ENCODE results near the gene SLC4A2. TPM values are rescaled to one million over a fixed set of nuclear protein-coding genes. Genes with fewer than 3 reads are reported as not detected.

Gene SLC4A2
- total RNA-seq, 1 experiment from 2014 or later: 249 TPM

- Mint-ChIP-seq H3K4me3 (ENCODE audit: unreplicated experiment) (no peak overlapping the region), H3K9me3 (ENCODE audit: unreplicated experiment) (no peaks in the 10 kb centered on the region)
- CTCF ChIA-PET: interaction anchor here (1.5 kb wide), 1 partner anchor 55 kb away, joined by 9 read pairs; no protein-coding TSS in a partner anchor
These were observed 58.2 kb downstream of the SLC4A2 start for GRCh38 chr7:151117565-151117964.

GRCh38 chr7:151118108-151119054 is 59.0 kb downstream of the SLC4A2 start:
- DNase-seq: no peak
- no TSS peak for BruUV-seq (replicated peaks)
- Histone ChIP-seq H3K9me3 (no peaks in the 10 kb centered on the region), H3K36me3 (ENCODE audit: control insufficient read depth, insufficient read depth, low read length) (no peaks in the 10 kb centered on the region; the same call in 1 of the 2 replicates), H3K4me1 (peaks cover 20% of the 10 kb centered on the region), H3K4me3 (ENCODE audit: low read depth, low read length) (no peak overlapping the region), H3K27me3 (replicated peaks; ENCODE audit: control insufficient read depth, insufficient read depth, low read length) (no peaks in the 10 kb centered on the region)
- ChIA-PET POLR2A (no interaction called here), CTCF (interaction anchor here (0.6 to 1.5 kb wide), 2 partner anchors 56 to 109 kb away, joined by 3 to 9 read pairs; no protein-coding TSS in a partner anchor)
- H3K27me3 Mint-ChIP-seq (ENCODE audit: insufficient read depth, unreplicated experiment): no peaks in the 10 kb centered on the region
- H3K36me3 Mint-ChIP-seq (ENCODE audit: insufficient read depth, unreplicated experiment): peaks cover 27% of the 10 kb centered on the region
- intact Hi-C loops (cut with micrococcal nuclease; ENCODE audit: unreplicated experiment): no loop called here
- H3K9me3 Mint-ChIP-seq (ENCODE audit: unreplicated experiment): no peaks in the 10 kb centered on the region
- no peak overlapping the region for H3K27ac Mint-ChIP-seq (ENCODE audit: unreplicated experiment)
- no peak overlapping the region for H3K4me3 Mint-ChIP-seq (ENCODE audit: unreplicated experiment)
- H3K4me1 Mint-ChIP-seq (ENCODE audit: low read depth, unreplicated experiment): peaks cover 3% of the 10 kb centered on the region
- TF ChIP-seq CTCF (IDR thresholded peaks at IDR 0.05; ENCODE audit: insufficient read depth in 1 of 2, low read depth in 1 of 2, low read length in 1 of 2, severe bottlenecking in 1 of 2, unreplicated experiment in 1 of 2): no peak

More at GRCh38 chr7:151117565-151117964, 58.2 kb downstream of the SLC4A2 start:
- no peaks in the 10 kb centered on the region for H3K27me3 Mint-ChIP-seq (ENCODE audit: insufficient read depth, unreplicated experiment)
- H3K4me1 Mint-ChIP-seq (ENCODE audit: low read depth, unreplicated experiment): peaks cover 11% of the 10 kb centered on the region
- no peak overlapping the region for H3K27ac Mint-ChIP-seq (ENCODE audit: unreplicated experiment)
- no peaks in the 10 kb centered on the region for H3K27me3 ChIP-seq (replicated peaks; ENCODE audit: control insufficient read depth, insufficient read depth, low read length)
- TF ChIP-seq CTCF (IDR thresholded peaks at IDR 0.05; ENCODE audit: insufficient read depth in 1 of 2, low read depth in 1 of 2, low read length in 1 of 2, severe bottlenecking in 1 of 2, unreplicated experiment in 1 of 2): no peak
- no TSS peak for BruUV-seq (replicated peaks)
- H3K36me3 ChIP-seq (ENCODE audit: control insufficient read depth, insufficient read depth, low read length): no peaks in the 10 kb centered on the region; the same call in 1 of the 2 replicates
- H3K9me3 ChIP-seq: no peaks in the 10 kb centered on the region
- peaks cover 22% of the 10 kb centered on the region for H3K36me3 Mint-ChIP-seq (ENCODE audit: insufficient read depth, unreplicated experiment)
- no peak overlapping the region for H3K4me3 ChIP-seq (ENCODE audit: low read depth, low read length)
- intact Hi-C loops (cut with micrococcal nuclease; ENCODE audit: unreplicated experiment): no loop called here
- no peak for DNase-seq
- POLR2A ChIA-PET: no interaction called here
- H3K4me1 ChIP-seq: peaks cover 28% of the 10 kb centered on the region

GRCh38 chr7:151119055-151119415 is 59.6 kb downstream of the SLC4A2 start:
- H3K4me1 ChIP-seq: peaks cover 13% of the 10 kb centered on the region
- peaks cover under 1% of the 10 kb centered on the region for H3K36me3 ChIP-seq (ENCODE audit: control insufficient read depth, insufficient read depth, low read length)
- no peak for TF ChIP-seq CTCF (IDR thresholded peaks at IDR 0.05; ENCODE audit: insufficient read depth in 1 of 2, low read depth in 1 of 2, low read length in 1 of 2, severe bottlenecking in 1 of 2, unreplicated experiment in 1 of 2)
- CTCF ChIA-PET: interaction anchor here (0.6 to 1.1 kb wide), 2 partner anchors 91 to 109 kb away, joined by 3 read pairs; partner anchors contain the start of gene ABCB8
- H3K27me3 ChIP-seq (replicated peaks; ENCODE audit: control insufficient read depth, insufficient read depth, low read length): no peaks in the 10 kb centered on the region
- no peak overlapping the region for H3K4me3 ChIP-seq (ENCODE audit: low read depth, low read length)
- Mint-ChIP-seq H3K27ac (ENCODE audit: unreplicated experiment) (no peak overlapping the region), H3K36me3 (ENCODE audit: insufficient read depth, unreplicated experiment) (peaks cover 33% of the 10 kb centered on the region), H3K27me3 (ENCODE audit: insufficient read depth, unreplicated experiment) (no peaks in the 10 kb centered on the region), H3K4me1 (ENCODE audit: low read depth, unreplicated experiment) (no peaks in the 10 kb centered on the region), H3K9me3 (ENCODE audit: unreplicated experiment) (no peaks in the 10 kb centered on the region), H3K4me3 (ENCODE audit: unreplicated experiment) (no peak overlapping the region)
- intact Hi-C loops (cut with micrococcal nuclease; ENCODE audit: unreplicated experiment): no loop called here
- no peak for DNase-seq
- no TSS peak for BruUV-seq (replicated peaks)
- POLR2A ChIA-PET: no interaction called here
- no peaks in the 10 kb centered on the region for H3K9me3 ChIP-seq

All from Caco-2 (cell line).